Progenitor cell of endocrine pancreas (in vitro differentiated cells): ENCODE results near the gene FLII. TPM values are rescaled to one million over a fixed set of nuclear protein-coding genes. Genes with fewer than 3 reads are reported as not detected.

Source experiments
- DNase-seq: peaks from one replicate; pipeline ENCODE4 v3.0.0; 2021; ENCODE audit warnings: low spot score; ENCODE audit not compliant: unreplicated experiment
- H3K27ac Mint-ChIP-seq: 2 replicates; pipeline ENCODE4 v1.8.0; 2021; ENCODE audit warnings: mild to moderate bottlenecking, moderate library complexity, mixed read lengths
- H3K27me3 Mint-ChIP-seq: 2 replicates; pipeline ENCODE4 v1.8.0; 2021; ENCODE audit warnings: mixed read lengths
- H3K36me3 Mint-ChIP-seq: 2 replicates; pipeline ENCODE4 v1.8.0; 2022; ENCODE audit warnings: mixed read lengths; ENCODE audit not compliant: insufficient read depth
- H3K4me1 Mint-ChIP-seq: 2 replicates; pipeline ENCODE4 v1.8.0; 2021; ENCODE audit warnings: low read depth, mixed read lengths
- H3K4me3 Mint-ChIP-seq: 2 replicates; pipeline ENCODE4 v1.8.0; 2021; ENCODE audit warnings: low read depth, mild to moderate bottlenecking, moderate library complexity, mixed read lengths
- H3K9me3 Mint-ChIP-seq: 2 replicates; pipeline ENCODE4 v1.8.0; 2021; ENCODE audit warnings: low read depth, mixed read lengths
- total RNA-seq: library from RNA; stranded (reverse); gene quantifications from 2 replicates; pipeline ENCODE4 v1.2.1, GENCODE V29; 2021
- TF ChIP-seq, protein P1 (sequence below): fragments of 200-600 bp; sonication (generic); IDR thresholded peaks from one replicate; pipeline ENCODE4 v1.5.0; 2021; ENCODE audit warnings: antibody characterized with exemption, mild to moderate bottlenecking; ENCODE audit not compliant: unreplicated experiment

The FLII gene
- total RNA-seq, 1 donor from 2014 or later: 260 TPM

DNA sequence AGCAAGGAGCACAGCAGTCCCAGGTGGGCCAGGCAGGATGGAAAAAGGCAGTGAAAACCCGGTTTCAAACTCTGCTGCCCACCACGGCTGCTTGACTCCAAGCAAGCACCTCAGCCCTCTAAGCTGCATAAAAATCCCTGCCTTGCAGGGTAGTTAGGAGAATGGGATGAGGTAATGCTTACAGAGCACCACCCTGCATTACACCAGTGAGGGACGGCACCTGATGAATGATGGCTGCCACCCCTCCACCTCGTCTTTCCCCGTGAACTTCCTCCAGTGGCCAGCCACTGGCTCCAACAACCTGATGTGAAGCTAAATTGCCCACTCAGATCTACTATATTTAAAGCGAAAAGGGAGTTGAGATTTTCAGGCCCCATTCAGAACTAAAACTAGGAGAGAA is 23.2 kb upstream of the FLII start:
- no peaks in the 10 kb centered on the region for H3K27me3 Mint-ChIP-seq
- H3K4me1 Mint-ChIP-seq: no peaks in the 10 kb centered on the region
- peaks cover 15% of the 10 kb centered on the region for H3K36me3 Mint-ChIP-seq
- H3K27ac Mint-ChIP-seq: no peak overlapping the region
- H3K9me3 Mint-ChIP-seq: no peaks in the 10 kb centered on the region
- no peak overlapping the region for H3K4me3 Mint-ChIP-seq
- no peak for DNase-seq
- TF ChIP-seq, protein P1, sequence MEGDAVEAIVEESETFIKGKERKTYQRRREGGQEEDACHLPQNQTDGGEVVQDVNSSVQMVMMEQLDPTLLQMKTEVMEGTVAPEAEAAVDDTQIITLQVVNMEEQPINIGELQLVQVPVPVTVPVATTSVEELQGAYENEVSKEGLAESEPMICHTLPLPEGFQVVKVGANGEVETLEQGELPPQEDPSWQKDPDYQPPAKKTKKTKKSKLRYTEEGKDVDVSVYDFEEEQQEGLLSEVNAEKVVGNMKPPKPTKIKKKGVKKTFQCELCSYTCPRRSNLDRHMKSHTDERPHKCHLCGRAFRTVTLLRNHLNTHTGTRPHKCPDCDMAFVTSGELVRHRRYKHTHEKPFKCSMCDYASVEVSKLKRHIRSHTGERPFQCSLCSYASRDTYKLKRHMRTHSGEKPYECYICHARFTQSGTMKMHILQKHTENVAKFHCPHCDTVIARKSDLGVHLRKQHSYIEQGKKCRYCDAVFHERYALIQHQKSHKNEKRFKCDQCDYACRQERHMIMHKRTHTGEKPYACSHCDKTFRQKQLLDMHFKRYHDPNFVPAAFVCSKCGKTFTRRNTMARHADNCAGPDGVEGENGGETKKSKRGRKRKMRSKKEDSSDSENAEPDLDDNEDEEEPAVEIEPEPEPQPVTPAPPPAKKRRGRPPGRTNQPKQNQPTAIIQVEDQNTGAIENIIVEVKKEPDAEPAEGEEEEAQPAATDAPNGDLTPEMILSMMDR: no peak

DNA sequence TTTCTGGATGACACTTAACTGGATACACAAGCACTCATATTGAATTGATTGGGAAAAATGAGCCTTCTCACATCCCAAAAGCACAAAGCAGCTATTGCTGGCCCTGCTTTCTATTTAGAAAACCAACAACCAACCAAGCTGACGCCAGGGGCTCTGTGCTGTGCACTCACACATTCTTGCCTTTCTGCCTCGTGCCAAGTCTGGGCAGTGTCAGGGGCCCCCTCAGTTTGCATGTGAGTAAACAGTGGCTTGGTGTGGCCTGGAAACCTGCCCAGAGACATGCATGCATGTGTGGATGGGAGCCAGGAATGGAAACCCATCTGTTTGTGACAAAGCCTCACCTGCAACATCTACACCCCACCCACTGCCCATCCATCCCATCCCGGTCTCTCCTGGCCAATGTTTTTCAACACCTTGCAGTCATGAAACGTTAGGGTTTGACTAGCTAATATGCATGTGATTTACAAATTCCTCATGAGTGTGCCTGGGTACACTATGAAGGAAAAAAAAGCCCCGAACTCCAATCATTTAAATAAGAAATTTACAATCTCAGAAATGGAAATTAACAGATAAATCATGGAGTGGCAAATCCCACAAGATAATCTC is 22.3 kb upstream of the FLII start:
- no peak for DNase-seq
- H3K4me1 Mint-ChIP-seq: no peaks in the 10 kb centered on the region
- TF ChIP-seq, protein P1: no peak
- peaks cover 11% of the 10 kb centered on the region for H3K36me3 Mint-ChIP-seq
- H3K9me3 Mint-ChIP-seq: no peaks in the 10 kb centered on the region
- H3K4me3 Mint-ChIP-seq: no peak overlapping the region
- H3K27ac Mint-ChIP-seq: no peak overlapping the region
- H3K27me3 Mint-ChIP-seq: no peaks in the 10 kb centered on the region

DNA sequence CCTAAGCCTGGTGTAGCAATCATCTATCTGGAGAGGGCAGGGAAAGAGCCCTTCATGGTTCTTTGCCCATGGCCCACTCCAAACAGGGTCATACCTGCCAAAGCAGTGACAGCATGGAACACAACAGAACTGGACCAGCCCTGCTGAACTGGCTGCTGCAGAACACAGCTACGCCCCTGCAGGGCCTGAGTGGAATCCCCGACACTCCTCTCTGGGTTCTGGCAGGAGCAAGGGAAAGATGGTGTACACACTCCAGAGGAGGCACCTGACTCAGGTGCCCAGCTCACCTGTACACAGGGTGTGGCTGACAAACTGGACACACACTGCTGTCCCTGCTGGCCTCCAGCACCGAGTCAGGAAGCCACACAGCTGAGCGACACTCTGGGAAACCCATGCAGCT is 21.7 kb upstream of the FLII start:
- no peak overlapping the region for H3K27ac Mint-ChIP-seq
- H3K9me3 Mint-ChIP-seq: no peaks in the 10 kb centered on the region
- no peaks in the 10 kb centered on the region for H3K4me1 Mint-ChIP-seq
- peaks cover 11% of the 10 kb centered on the region for H3K36me3 Mint-ChIP-seq
- no peak overlapping the region for H3K4me3 Mint-ChIP-seq
- no peaks in the 10 kb centered on the region for H3K27me3 Mint-ChIP-seq
- TF ChIP-seq, protein P1: no peak
- no peak for DNase-seq

DNA sequence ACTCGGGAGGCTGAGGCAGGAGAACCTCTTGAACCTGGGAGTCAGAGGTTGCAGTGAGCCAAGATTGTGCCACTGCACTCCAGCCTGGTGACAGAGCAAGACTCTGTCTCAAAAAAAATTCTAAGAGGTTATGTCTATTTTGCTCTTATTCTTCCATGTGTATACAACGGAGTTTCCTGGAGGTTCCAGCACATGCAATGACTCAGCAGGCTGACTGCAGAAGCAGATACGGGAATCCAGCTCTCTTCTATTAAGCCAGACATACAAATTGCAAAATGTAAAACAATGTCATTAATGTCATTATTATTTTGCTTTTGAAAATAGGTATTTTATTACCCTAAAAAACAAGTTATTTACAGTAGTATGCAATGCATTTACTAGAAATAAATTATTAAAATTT is 20.3 kb upstream of the FLII start:
- TF ChIP-seq, protein P1: no peak
- H3K36me3 Mint-ChIP-seq: peaks cover 10% of the 10 kb centered on the region
- no peak for DNase-seq
- H3K27me3 Mint-ChIP-seq: no peaks in the 10 kb centered on the region
- no peak overlapping the region for H3K27ac Mint-ChIP-seq
- no peak overlapping the region for H3K4me3 Mint-ChIP-seq
- no peaks in the 10 kb centered on the region for H3K4me1 Mint-ChIP-seq
- no peaks in the 10 kb centered on the region for H3K9me3 Mint-ChIP-seq

DNA sequence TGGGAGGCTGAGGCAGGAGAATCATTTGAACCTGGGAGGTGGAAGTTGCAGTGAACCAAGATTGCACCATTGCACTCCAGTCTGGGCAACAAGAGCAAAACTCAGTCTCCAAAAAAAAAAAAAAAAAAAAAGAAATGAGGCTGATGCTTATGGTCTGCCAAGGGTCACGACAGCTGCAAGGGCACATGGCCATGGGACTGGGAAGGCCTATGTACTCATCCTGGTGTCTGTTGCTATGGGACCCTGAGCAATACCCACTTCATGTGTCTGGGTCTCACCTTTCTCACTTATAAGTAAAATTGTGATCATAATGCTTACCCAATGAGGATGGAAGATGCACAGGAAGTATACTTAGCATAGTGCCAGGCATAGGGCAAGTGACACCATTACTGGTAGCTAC is 18.5 kb upstream of the FLII start:
- H3K4me1 Mint-ChIP-seq: no peaks in the 10 kb centered on the region
- no peak overlapping the region for H3K4me3 Mint-ChIP-seq
- peaks cover 6% of the 10 kb centered on the region for H3K36me3 Mint-ChIP-seq
- TF ChIP-seq, protein P1: no peak
- H3K27ac Mint-ChIP-seq: no peak overlapping the region
- no peak for DNase-seq
- no peaks in the 10 kb centered on the region for H3K9me3 Mint-ChIP-seq
- no peaks in the 10 kb centered on the region for H3K27me3 Mint-ChIP-seq
